Measurements from ENCODE around the gene IL1A.

Gene IL1A

GRCh38 chr2:112756207-112756606, 28.1 kb downstream of the IL1A start:
- no peak for DNase-seq (ENCODE audit: low read depth in 2 of 2)
- no peak overlapping the region for H3K4me3 ChIP-seq (replicated peaks in 1 of 2; ENCODE audit: low read depth in 2 of 2, low read length in 2 of 2)
- no peak for TF ChIP-seq CTCF (IDR thresholded peaks at IDR 0.05; ENCODE audit: low read depth, low read length)

GRCh38 chr2:112755444-112755843, 28.8 kb downstream of the IL1A start:
- TF ChIP-seq CTCF (IDR thresholded peaks at IDR 0.05; ENCODE audit: low read depth, low read length), result no peak
- no peak for DNase-seq (ENCODE audit: low read depth in 2 of 2)
- no peak overlapping the region for H3K4me3 ChIP-seq (replicated peaks in 1 of 2; ENCODE audit: low read depth in 2 of 2, low read length in 2 of 2)

GRCh38 chr2:112754564-112754963, 29.7 kb downstream of the IL1A start:
- H3K4me3 ChIP-seq (replicated peaks in 1 of 2; ENCODE audit: low read depth in 2 of 2, low read length in 2 of 2), result no peak overlapping the region
- no peak for DNase-seq (ENCODE audit: low read depth in 2 of 2)
- TF ChIP-seq CTCF (IDR thresholded peaks at IDR 0.05; ENCODE audit: low read depth, low read length), result no peak

- DNase-seq (ENCODE audit: low read depth in 2 of 2), result no peak
- H3K4me3 ChIP-seq (replicated peaks in 1 of 2; ENCODE audit: low read depth in 2 of 2, low read length in 2 of 2), result no peak overlapping the region
- no peak for TF ChIP-seq CTCF (IDR thresholded peaks at IDR 0.05; ENCODE audit: low read depth, low read length)
Observed at GRCh38 chr2:112752667-112753066, 31.6 kb downstream of the IL1A start.

- no peak overlapping the region for H3K4me3 ChIP-seq (replicated peaks in 1 of 2; ENCODE audit: low read depth in 2 of 2, low read length in 2 of 2)
- no peak for DNase-seq (ENCODE audit: low read depth in 2 of 2)
- TF ChIP-seq CTCF (IDR thresholded peaks at IDR 0.05; ENCODE audit: low read depth, low read length), result no peak
Observed at GRCh38 chr2:112751451-112752197, 32.7 kb downstream of the IL1A start.

- no peak overlapping the region for H3K4me3 ChIP-seq (replicated peaks in 1 of 2; ENCODE audit: low read depth in 2 of 2, low read length in 2 of 2)
- peak in 1 of 2 donors; percentile 36 for DNase-seq (ENCODE audit: low read depth in 2 of 2)
- no peak for TF ChIP-seq CTCF (IDR thresholded peaks at IDR 0.05; ENCODE audit: low read depth, low read length)
Observed at GRCh38 chr2:112750560-112750843, 33.8 kb downstream of the IL1A start.

Measured in cardiac fibroblast (primary cell).